A673 (cell line): ENCODE measurements around the gene DLGAP5. TPM values are rescaled to one million over a fixed set of nuclear protein-coding genes. Genes with fewer than 3 reads are reported as not detected.
A peak's percentile ranks its signal among the peaks of the same experiment; 100 is the strongest.

Source experiments
- BruUV-seq: library from RNA; stranded (reverse); fragments of 400-500 nt; replicated peaks from 2 replicates; lab custom pipeline; 2021; lab: Mats Ljungman, UMichigan
- CTCF ChIA-PET: fragments of 300-600 bp; sonication (Branson Sonifier 250); formaldehyde crosslinking; loops from one replicate; lab custom pipeline; 2022; ENCODE audit warnings: antibody characterized with exemption; lab: Charles Lee
- POLR2A ChIA-PET: fragments of 300-600 bp; sonication (Branson Sonifier 250); formaldehyde crosslinking; loops from one replicate; lab custom pipeline; 2022; ENCODE audit warnings: antibody characterized with exemption; ENCODE audit not compliant: low non-redundant PET; lab: Charles Lee
- DNase-seq: peaks from one replicate; pipeline ENCODE4 v3.0.0-alpha.2; 2015; ENCODE audit warnings: low spot score
- H3K27ac ChIP-seq: fragments of 200-600 bp; sonication (generic); 2 replicates; pipeline ENCODE4 v1.5.1; 2016; ENCODE audit warnings: mixed run types, low read depth, mild to moderate bottlenecking, mixed read lengths, antibody characterized with exemption, low read length; ENCODE audit not compliant: poor library complexity, severe bottlenecking
- H3K27me3 ChIP-seq: fragments of 200-600 bp; sonication (generic); replicated peaks from 2 replicates; pipeline ENCODE4 v1.6.1; 2017; ENCODE audit warnings: mixed run types, low read depth, mild to moderate bottlenecking, mixed read lengths, antibody characterized with exemption, low read length; ENCODE audit not compliant: insufficient read depth, poor library complexity
- H3K36me3 ChIP-seq: fragments of 200-600 bp; sonication (generic); 2 replicates; pipeline ENCODE4 v1.6.1; 2016; ENCODE audit warnings: mixed run types, mild to moderate bottlenecking, mixed read lengths, antibody characterized with exemption, low read length; ENCODE audit not compliant: insufficient read depth, poor library complexity, severe bottlenecking
- H3K4me1 ChIP-seq: fragments of 200-600 bp; sonication (generic); 2 replicates; pipeline ENCODE4 v1.6.1; 2017; ENCODE audit warnings: mixed run types, mild to moderate bottlenecking, mixed read lengths, antibody characterized with exemption, low read length; ENCODE audit not compliant: insufficient read depth, poor library complexity, severe bottlenecking
- H3K4me3 ChIP-seq: fragments of 200-600 bp; sonication (generic); 2 replicates; pipeline ENCODE4 v1.5.1; 2016; ENCODE audit warnings: low read depth, mixed run types, mild to moderate bottlenecking, mixed read lengths, low read length; ENCODE audit not compliant: poor library complexity, severe bottlenecking
- H3K9me3 ChIP-seq: fragments of 200-600 bp; sonication (generic); 2 replicates; pipeline ENCODE4 v1.6.1; 2016; ENCODE audit warnings: mixed run types, low read depth, mild to moderate bottlenecking, mixed read lengths, antibody characterized with exemption, low read length; ENCODE audit not compliant: poor library complexity, severe bottlenecking
- CTCF ChIP-seq: fragments of 300-800, 200-600 bp; sonication (generic); conservative IDR thresholded peaks from 2 replicates; pipeline ENCODE4 v1.5.1; 2017; ENCODE audit warnings: low read depth, mild to moderate bottlenecking, antibody characterized with exemption, low read length, moderate library complexity, mixed read lengths
- EZH2 ChIP-seq: fragments of 200-600 bp; sonication (generic); IDR thresholded peaks from 2 replicates; pipeline ENCODE4 v1.6.1; 2017; ENCODE audit warnings: borderline replicate concordance, low read depth, mild to moderate bottlenecking, mixed read lengths, antibody characterized with exemption, low read length; ENCODE audit not compliant: poor library complexity, severe bottlenecking
- intact Hi-C: fragments of 100-400 bp; cut with micrococcal nuclease; formaldehyde crosslinking; loops from one replicate; pipeline ENCODE4 v1.10.0; 2022; ENCODE audit not compliant: unreplicated experiment
- total RNA-seq: library from RNA; stranded (reverse); gene quantifications from 2 replicates; pipeline ENCODE4 v1.2.3, GENCODE V29; 2021

DLGAP5 gene
- total RNA-seq, 1 experiment from 2014 or later, result 144 TPM

GRCh38 chr14:55103005-55103640 lies 88.3 kb downstream of the DLGAP5 start:
- ChIA-PET CTCF (no interaction called here), POLR2A (no interaction called here)
- H3K4me3 ChIP-seq, result no peak overlapping the region
- peak overlapping the region; percentile 77 for H3K27ac ChIP-seq
- H3K9me3 ChIP-seq, result no peaks in the 10 kb centered on the region
- BruUV-seq, result no TSS peak
- TF ChIP-seq CTCF, result no peak
- no peak for TF ChIP-seq EZH2
- intact Hi-C loops, result no loop called here
- H3K27me3 ChIP-seq, result no peaks in the 10 kb centered on the region
- H3K4me1 ChIP-seq, result peaks cover 33% of the 10 kb centered on the region
- no peaks in the 10 kb centered on the region for H3K36me3 ChIP-seq
- peak; percentile 55 for DNase-seq

- Histone ChIP-seq H3K4me3 (no peak overlapping the region), H3K4me1 (peaks cover 24% of the 10 kb centered on the region), H3K9me3 (no peaks in the 10 kb centered on the region), H3K27ac (peak overlapping the region; percentile 77), H3K36me3 (no peaks in the 10 kb centered on the region), H3K27me3 (no peaks in the 10 kb centered on the region)
- DNase-seq, result peak; percentile 97
- TF ChIP-seq CTCF, result no peak
- TF ChIP-seq EZH2, result no peak
- no TSS peak for BruUV-seq
- ChIA-PET POLR2A (no interaction called here), CTCF (no interaction called here)
- intact Hi-C loops, result no loop called here
Observed at GRCh38 chr14:55102141-55102621, 89.2 kb downstream of the DLGAP5 start.

- H3K9me3 ChIP-seq, result no peaks in the 10 kb centered on the region
- no peaks in the 10 kb centered on the region for H3K27me3 ChIP-seq
- no peak for DNase-seq
- no peak for TF ChIP-seq EZH2
- no peak for TF ChIP-seq CTCF
- ChIA-PET CTCF (no interaction called here), POLR2A (no interaction called here)
- no peaks in the 10 kb centered on the region for H3K36me3 ChIP-seq
- BruUV-seq, result no TSS peak
- H3K4me1 ChIP-seq, result peaks cover 23% of the 10 kb centered on the region
- H3K27ac ChIP-seq, result peak overlapping the region; percentile 77
- H3K4me3 ChIP-seq, result no peak overlapping the region
- intact Hi-C loops, result no loop called here
Observed at GRCh38 chr14:55101698-55102097, 89.7 kb downstream of the DLGAP5 start.
